Kidney (tissue), 14 donors: ENCODE data around the gene SYNE1. TPM values are rescaled to one million over a fixed set of nuclear protein-coding genes. Genes with fewer than 3 reads are reported as not detected.

Source experiments
- DNase-seq, 5 donors: peaks; one replicate each; pipeline ENCODE4 v3.0.0-alpha.2; 2013 to 2020
- FAIRE-seq: peaks from 2 replicates; lab custom pipeline; 2012; peaks lifted over from hg19 to GRCh38; lab: Jason Lieb, UNC
- H3K27ac ChIP-seq, 2 donors: one replicate each; pipeline ENCODE4 v1.7.0; 2013; ENCODE audit warnings: low read depth in 2 of 2, low read length in 2 of 2, inconsistent platforms in 1 of 2
- H3K27me3 ChIP-seq: one replicate; pipeline ENCODE4 v1.7.1; 2013; ENCODE audit warnings: low read length, inconsistent platforms; ENCODE audit not compliant: control insufficient read depth, insufficient read depth
- H3K36me3 ChIP-seq, 3 donors: one replicate each; pipeline versions ENCODE4 v1.7.0 to v1.7.1; 2013; ENCODE audit warnings: low read length in 3 of 3, control low read depth in 1 of 3, inconsistent platforms in 1 of 3; ENCODE audit not compliant: insufficient read depth in 3 of 3, control insufficient read depth in 2 of 3
- H3K4me1 ChIP-seq, 3 donors: one replicate each; pipeline versions ENCODE4 v1.7.0 to v1.7.1; 2013; ENCODE audit warnings: low read length in 3 of 3, inconsistent platforms in 1 of 3, low read depth in 1 of 3; ENCODE audit not compliant: control insufficient read depth in 2 of 3, insufficient read depth in 2 of 3
- H3K4me3 ChIP-seq, 3 donors: one replicate each; pipeline versions ENCODE4 v1.7.0 to v1.8.1; 2013; ENCODE audit warnings: low read length in 3 of 3, control low read depth in 1 of 3, inconsistent platforms in 1 of 3
- H3K9ac ChIP-seq, 3 donors: one replicate each; pipeline versions ENCODE4 v1.7.0 to v1.7.1; 2013; ENCODE audit warnings: low read length in 3 of 3, control low read depth in 1 of 3, inconsistent platforms in 1 of 3
- H3K9me3 ChIP-seq, 3 donors: one replicate each; pipeline versions ENCODE4 v1.7.0 to v1.7.1; 2013; ENCODE audit warnings: low read length in 3 of 3, control low read depth in 1 of 3, inconsistent platforms in 1 of 3; ENCODE audit not compliant: control insufficient read depth in 2 of 3, insufficient read depth in 1 of 3
- CTCF ChIP-seq: IDR thresholded peaks from 3 replicates; pipeline ENCODE4 v1.5.1; 2012; ENCODE audit warnings: mild to moderate bottlenecking, moderate library complexity, borderline replicate concordance; ENCODE audit not compliant: insufficient read depth; ENCODE audit errors: extremely low read depth
- intact Hi-C: fragments of 100-400 bp; cut with DNase I; formaldehyde crosslinking; loops from one replicate; pipeline ENCODE4 v1.11.1; 2022
- polyA plus RNA-seq: library from polyadenylated mRNA; stranded (reverse); fragments of 350-450 nt; fragmentation: Illumina TruSeq; extraction: RNeasy Lipid Tissue Mini Kit (QIAGEN cat#74804); gene quantifications from one replicate; pipeline ENCODE4 v1.2.3, GENCODE V29; 2014; ENCODE audit warnings: low read depth, low replicate concordance; ENCODE audit not compliant: insufficient read depth
- total RNA-seq: library from RNA; stranded (reverse); fragmentation: NEBNext Ultra II Directional; extraction: Animal tissue kit (Norgen Biotek cat#: 25700); gene quantifications from one replicate; pipeline ENCODE4 v1.2.1, GENCODE V29; 2021
- donor health status: control.
- donor health status: control.
- donor health status: control.
- donor health status: control.
- donor health status: control.
- donor health status: DM: yes; HTN: yes; CAD: no.
- donor health status: Normal renal cell carcinoma (clear cell type).

The SYNE1 gene
- total and polyA plus RNA-seq, 2 donors from 2014 or later: 47.8 to 216 TPM

- Histone ChIP-seq H3K4me1 (no peaks in the 10 kb centered on the region), H3K36me3 (peaks cover 15 to 46% (median 19%) of the 10 kb centered on the region in 3 donors), H3K4me3 (no peak overlapping the region), H3K27me3 (no peaks in the 10 kb centered on the region), H3K9me3 (peaks cover 0 to 3% (median 0%) of the 10 kb centered on the region in 3 donors), H3K27ac (no peak overlapping the region), H3K9ac (no peak overlapping the region)
- DNase-seq: no peak
- TF ChIP-seq CTCF: no peak
- FAIRE-seq: no peak
- intact Hi-C loops: no loop called here
Measured at GRCh38 chr6:152201120-152201519, 436.0 kb downstream of the SYNE1 start.

- Histone ChIP-seq H3K4me3 (no peak overlapping the region), H3K9ac (no peak overlapping the region), H3K27ac (no peak overlapping the region), H3K4me1 (no peaks in the 10 kb centered on the region), H3K27me3 (no peaks in the 10 kb centered on the region), H3K36me3 (peaks cover 16 to 37% (median 20%) of the 10 kb centered on the region in 3 donors), H3K9me3 (peaks cover 0 to 3% (median 0%) of the 10 kb centered on the region in 3 donors)
- intact Hi-C loops: no loop called here
- no peak for FAIRE-seq
- no peak for TF ChIP-seq CTCF
- DNase-seq: no peak
Measured at GRCh38 chr6:152195896-152196295, 441.3 kb downstream of the SYNE1 start.

GRCh38 chr6:152189736-152190135 is 447.4 kb downstream of the SYNE1 start:
- Histone ChIP-seq H3K9me3 (no peaks in the 10 kb centered on the region), H3K4me3 (no peak overlapping the region), H3K27me3 (no peaks in the 10 kb centered on the region), H3K27ac (no peak overlapping the region), H3K9ac (no peak overlapping the region), H3K4me1 (no peaks in the 10 kb centered on the region), H3K36me3 (peaks cover 0 to 6% (median 0%) of the 10 kb centered on the region in 3 donors)
- intact Hi-C loops: no loop called here
- DNase-seq: no peak
- TF ChIP-seq CTCF: no peak
- no peak for FAIRE-seq

- Histone ChIP-seq H3K36me3 (peaks cover 0 to 6% (median 0%) of the 10 kb centered on the region in 3 donors), H3K9ac (no peak overlapping the region), H3K4me1 (no peaks in the 10 kb centered on the region), H3K27ac (no peak overlapping the region), H3K4me3 (no peak overlapping the region), H3K27me3 (no peaks in the 10 kb centered on the region), H3K9me3 (no peaks in the 10 kb centered on the region)
- intact Hi-C loops: no loop called here
- no peak for DNase-seq
- no peak for FAIRE-seq
- no peak for TF ChIP-seq CTCF
Measured at GRCh38 chr6:152188011-152188410, 449.2 kb downstream of the SYNE1 start.
